ENCODE data around the gene MRPS18A. TPM values are rescaled to one million over a fixed set of nuclear protein-coding genes. Genes with fewer than 3 reads are reported as not detected.

The MRPS18A gene
- total and polyA plus RNA-seq, 2 of the 8 experiments (the other 6 are each of a cell fraction or from before 2014, with no cell fraction given), result 48.3 to 121 TPM

DNA sequence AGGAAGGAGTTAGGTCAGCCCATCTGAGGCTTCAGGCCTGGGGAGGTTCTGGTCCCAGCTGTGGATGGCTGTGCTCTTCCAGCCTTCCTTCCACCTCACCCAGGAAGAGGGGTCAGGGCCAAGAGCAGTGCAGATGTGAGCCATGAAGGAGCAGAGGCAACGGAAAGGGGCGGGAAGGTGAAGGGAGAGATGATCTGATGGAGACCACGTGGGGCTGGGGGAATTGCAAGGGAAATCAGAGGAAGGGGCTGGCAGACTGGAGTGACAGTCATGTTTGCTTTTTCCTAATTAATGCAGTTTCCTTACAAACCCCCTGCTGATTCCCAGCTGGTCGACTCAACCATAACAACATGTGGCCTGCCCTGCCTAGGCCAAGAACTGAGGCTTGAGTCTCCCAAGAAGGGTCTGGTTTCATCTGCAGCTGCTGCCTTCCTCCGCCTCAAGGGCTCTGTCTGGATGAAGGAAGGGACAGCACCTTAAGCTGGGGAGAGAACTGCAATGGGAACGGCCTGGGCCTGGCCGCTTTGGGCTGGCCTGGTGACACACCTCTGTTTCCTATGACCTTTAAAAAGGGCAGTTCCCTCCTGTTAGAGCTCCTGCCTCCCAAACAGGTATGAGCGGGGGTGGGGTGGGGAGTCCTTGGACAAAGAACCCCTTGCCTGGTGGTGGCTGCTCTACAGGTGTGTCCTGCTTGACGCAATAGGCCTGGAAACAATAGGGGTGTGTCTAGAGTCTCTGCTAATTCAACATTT lies 7.8 kb upstream of the MRPS18A start (continued):
- TF ChIP-seq, protein P1, sequence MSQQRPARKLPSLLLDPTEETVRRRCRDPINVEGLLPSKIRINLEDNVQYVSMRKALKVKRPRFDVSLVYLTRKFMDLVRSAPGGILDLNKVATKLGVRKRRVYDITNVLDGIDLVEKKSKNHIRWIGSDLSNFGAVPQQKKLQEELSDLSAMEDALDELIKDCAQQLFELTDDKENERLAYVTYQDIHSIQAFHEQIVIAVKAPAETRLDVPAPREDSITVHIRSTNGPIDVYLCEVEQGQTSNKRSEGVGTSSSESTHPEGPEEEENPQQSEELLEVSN (IDR thresholded peaks at IDR 0.05), result peak; percentile 90
- TF ChIP-seq RBBP5 (IDR thresholded peaks at IDR 0.05; ENCODE audit: borderline replicate concordance, low read depth, low read length) (peak; percentile 96; the same call in 1 of the 2 replicates), CEBPB (IDR thresholded peaks at IDR 0.05; ENCODE audit: low read depth, low read length) (peak; percentile 77)

All from H1 (cell line).